ENCODE results near the gene TMEM9B.

The TMEM9B gene

DNA sequence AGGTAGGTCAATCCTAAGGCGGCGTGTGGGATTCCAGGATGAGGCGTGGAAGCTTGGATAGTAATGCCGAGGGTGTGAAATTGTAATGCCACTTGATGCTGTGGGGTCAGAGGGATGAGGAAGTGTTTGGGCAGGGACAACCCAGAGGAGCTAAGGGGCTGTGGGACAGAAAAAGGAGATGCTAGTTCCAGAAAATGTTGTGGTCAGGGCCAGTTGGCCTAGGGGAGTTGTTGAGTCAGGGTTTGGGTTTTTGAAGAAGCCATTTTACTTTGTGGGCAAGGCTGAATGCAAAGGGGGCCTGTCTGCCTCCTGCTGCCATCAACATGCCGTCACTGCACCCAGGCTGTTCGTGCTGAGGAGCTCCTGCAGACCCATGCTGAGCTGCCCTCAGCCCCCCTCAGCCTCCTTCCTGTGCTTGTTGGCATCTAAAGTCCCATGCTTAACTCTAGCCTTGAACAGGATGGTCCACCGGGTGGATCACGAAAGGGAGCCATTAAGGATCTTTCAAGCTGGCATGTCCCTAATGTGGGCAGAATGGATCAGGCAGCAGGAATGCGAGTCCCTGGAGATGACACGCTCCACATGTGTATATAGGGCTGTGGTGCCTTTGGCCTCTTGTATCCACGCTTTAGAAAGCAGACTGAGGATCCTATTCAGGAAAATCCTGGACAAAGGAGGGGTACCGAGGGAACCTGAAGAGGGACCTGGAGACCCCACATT is 33.6 kb downstream of the TMEM9B start:
- no peak for DNase-seq (ENCODE audit: low spot score)

GRCh38 chr11:8928981-8929615 is 35.1 kb downstream of the TMEM9B start:
- DNase-seq (ENCODE audit: low spot score): no peak

GRCh38 chr11:8928205-8928604 is 36.0 kb downstream of the TMEM9B start:
- DNase-seq (ENCODE audit: low spot score): no peak

DNA sequence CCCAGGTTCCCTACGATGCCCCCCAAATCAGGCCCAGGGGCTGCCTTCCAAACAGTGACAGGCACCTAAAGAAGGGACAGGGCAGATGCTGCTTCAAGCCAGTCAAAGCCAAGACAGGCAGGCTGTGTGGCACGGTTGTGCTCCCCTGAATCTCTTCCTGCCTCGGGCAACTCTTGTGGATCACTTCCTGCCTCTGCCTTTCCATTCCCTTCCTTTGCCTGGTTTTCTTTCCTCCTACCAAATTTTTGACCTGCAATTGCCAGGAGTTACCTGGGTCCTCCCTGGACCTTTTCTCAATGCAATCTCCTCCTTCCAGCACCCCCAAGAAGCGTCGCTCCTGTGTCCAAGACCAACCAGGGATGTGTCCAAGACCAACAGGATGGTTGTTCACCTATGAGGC is 37.0 kb downstream of the TMEM9B start:
- no peak for DNase-seq (ENCODE audit: low spot score)

DNA sequence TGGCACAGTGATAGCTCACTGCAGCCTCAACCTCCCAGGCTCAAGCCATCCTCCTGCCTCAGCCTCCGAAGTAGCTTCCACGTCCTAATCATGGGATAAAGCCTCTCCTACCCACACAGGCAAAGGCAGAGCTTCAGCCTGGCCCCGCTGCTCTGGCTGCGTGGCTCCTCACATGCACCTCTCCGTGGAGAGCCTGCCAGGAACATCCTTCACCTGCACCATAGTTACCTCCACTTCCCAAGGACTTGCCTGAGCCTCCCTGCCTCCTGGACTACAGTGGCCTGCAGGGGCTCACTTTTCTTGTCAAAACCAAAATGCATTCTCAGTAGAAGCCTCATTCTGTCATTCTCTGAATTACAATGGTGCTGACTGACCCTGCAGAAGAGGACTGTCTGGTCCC is 38.0 kb downstream of the TMEM9B start:
- DNase-seq (ENCODE audit: low spot score): no peak

DNA sequence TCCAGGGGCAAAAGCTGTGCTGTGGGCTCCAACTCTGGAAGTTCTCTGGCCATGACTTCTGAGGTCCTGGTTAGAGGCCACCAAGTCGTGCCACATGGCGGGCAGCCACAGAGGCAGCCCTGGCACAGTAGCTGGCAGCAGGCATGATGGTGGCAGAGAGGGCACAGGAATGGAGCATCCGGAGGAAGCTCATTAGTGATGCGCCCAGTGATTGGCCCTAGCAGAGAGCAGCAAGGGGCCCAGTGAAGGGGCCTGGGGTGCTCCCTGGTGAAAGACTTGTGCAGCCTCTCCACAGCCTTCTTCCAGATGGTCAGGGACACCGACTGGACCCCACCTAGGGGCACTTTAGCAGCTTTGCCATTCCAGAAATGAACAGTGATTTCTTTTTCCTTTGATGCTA is 38.5 kb downstream of the TMEM9B start:
- no peak for DNase-seq (ENCODE audit: low spot score)

DNA sequence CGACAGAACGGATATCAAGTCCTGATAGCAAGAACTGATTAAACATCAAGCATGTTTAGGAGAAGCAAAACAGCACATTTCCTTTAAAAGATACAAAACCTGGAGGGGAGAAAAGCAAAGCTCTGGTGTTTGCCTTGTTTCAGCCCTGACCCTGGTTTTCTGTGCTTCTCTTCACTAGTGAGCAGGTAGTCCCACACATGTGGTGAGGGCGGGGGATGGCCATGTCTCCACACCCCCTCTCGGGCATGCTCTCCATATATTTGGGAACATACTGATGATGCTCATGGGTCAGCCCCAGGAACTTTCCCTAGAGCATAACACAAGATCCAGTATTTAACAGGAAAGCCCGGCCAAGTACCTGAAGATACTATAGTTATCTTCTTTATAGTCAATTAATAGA is 41.6 kb downstream of the TMEM9B start:
- no peak for DNase-seq (ENCODE audit: low spot score)

GRCh38 chr11:8917157-8917825 is 47.0 kb downstream of the TMEM9B start:
- no peak for DNase-seq (ENCODE audit: low spot score)

- no peak for DNase-seq (ENCODE audit: low spot score)
These were observed 49.6 kb downstream of the TMEM9B start for GRCh38 chr11:8914661-8915018.

- peak; percentile 74 for DNase-seq (ENCODE audit: low spot score)
These were observed 50.1 kb downstream of the TMEM9B start for GRCh38 chr11:8913961-8914660.

DNA sequence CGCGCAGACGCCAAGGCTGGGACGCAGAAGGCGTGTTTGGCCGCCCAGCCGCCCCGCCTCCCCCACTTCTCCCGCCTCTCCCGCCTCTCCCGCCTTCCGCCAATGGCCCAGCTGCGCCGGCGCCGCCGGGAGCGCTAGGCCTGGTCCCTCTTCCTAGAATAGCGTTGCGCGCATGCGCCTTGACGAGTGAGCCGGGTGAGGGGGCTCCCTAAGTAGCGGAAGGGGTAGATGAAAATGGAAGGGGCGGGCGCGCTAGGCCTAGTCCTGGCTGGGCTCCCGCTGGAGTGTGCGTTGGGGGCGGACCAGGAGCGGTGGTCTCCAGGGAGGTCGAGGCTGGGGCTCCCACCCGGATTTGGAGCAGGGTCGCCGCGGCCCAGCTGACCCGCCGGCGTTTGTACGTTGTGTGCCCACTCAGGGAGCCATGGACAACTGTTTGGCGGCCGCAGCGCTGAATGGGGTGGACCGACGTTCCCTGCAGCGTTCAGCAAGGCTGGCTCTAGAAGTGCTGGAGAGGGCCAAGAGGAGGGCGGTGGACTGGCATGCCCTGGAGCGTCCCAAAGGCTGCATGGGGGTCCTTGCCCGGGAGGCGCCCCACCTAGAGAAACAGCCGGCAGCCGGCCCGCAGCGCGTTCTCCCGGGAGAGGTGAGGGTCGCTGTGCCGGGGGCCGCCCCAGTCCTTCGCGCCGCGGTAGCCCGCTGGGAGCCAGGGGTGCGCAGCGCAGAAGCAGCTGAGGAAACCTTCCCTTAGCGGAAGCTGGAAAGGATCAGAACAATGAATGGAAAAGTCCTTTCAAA is 53.0 kb downstream of the TMEM9B start, which contains the start of gene AKIP1:
Gene AKIP1 (plus strand): TSS at position 161 of the 795 bp plus-strand sequence. CDS start 261 bp downstream, at position 422.
- DNase-seq (ENCODE audit: low spot score): peak; percentile 86

DNA sequence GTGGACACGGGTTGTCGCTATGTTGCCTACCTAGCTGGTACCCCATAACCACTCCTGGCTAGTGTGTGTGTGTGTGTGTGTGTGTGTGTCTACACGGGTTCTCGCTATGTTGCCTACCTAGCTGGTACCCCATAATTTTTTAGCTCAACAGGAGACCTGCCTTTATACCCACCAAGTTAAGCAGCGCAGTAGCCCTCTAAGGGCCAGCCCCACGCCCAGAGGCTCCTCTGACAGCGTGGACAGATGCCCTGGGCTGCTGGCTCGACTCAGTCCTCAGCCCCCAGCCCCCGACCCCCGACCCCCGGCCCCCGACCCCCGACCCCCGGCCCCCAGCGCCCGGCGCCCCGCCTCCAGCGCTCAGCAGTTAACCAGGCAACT is 53.6 kb downstream of the TMEM9B start:
- peak; percentile 16 for DNase-seq (ENCODE audit: low spot score)

DNA sequence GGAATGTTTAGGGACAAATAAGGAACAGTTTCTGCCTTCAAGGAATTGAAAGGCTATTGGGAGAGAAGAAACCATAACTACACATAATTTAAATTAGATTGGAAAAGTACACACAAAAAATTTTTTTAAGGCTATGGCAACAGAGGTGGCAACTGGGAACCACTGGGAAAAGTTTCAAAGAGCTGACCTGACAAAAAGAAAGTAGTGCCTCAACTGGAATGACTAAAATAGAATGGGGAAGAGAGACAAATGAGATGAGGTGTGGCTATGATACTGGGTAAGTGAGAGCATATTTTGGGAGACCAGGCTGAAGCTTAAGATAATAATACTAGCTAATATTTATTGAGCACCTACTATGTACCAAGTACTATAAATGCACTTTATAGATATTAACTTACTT is 56.1 kb downstream of the TMEM9B start:
- DNase-seq (ENCODE audit: low spot score): no peak

- no peak for DNase-seq (ENCODE audit: low spot score)
These were observed 57.1 kb downstream of the TMEM9B start for GRCh38 chr11:8907116-8907515.

DNA sequence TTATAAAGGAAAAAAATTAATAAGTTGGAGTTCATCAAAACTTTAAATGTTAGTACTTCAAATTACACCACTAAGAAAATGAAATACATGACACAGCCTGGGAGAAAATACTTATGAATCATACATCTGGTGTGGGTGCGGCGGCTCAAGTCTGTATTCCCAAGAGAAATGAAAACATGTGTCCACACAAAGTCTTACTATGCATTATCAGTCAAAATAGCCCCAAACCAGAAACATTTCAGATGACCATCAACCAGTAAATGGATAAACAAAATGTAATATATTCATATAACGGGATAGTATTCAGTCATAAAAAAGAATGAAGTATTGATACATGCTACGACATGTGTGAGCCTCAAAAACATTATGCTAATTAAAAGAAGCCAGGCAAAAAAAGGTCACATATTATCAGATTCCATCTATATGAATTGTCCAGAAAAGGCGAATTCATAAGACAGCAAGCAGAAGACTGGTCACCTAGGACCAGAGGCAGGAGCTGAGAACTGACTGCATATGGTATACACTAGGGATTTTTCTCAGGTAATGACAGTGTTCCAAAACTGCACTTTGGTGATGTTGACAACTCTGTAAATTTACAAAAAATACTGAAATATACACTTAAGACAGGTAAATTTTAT is 58.6 kb downstream of the TMEM9B start:
- no peak for DNase-seq (ENCODE audit: low spot score)

GRCh38 chr11:8899119-8899753 is 65.0 kb downstream of the TMEM9B start:
- DNase-seq (ENCODE audit: low spot score): no peak
